ENCODE measurements around the gene RGS7.

- TF ChIP-seq CTCF (conservative IDR thresholded peaks at IDR 0.05; ENCODE audit: low read length) = no peak
- TF ChIP-seq EZH2phosphoT487 (IDR thresholded peaks at IDR 0.05; ENCODE audit: borderline replicate concordance) = no peak
Measured at GRCh38 chr1:240998024-240998423, 359.0 kb downstream of the RGS7 start.
